Measurements from ENCODE around the gene NAV2.

NAV2 gene

DNA sequence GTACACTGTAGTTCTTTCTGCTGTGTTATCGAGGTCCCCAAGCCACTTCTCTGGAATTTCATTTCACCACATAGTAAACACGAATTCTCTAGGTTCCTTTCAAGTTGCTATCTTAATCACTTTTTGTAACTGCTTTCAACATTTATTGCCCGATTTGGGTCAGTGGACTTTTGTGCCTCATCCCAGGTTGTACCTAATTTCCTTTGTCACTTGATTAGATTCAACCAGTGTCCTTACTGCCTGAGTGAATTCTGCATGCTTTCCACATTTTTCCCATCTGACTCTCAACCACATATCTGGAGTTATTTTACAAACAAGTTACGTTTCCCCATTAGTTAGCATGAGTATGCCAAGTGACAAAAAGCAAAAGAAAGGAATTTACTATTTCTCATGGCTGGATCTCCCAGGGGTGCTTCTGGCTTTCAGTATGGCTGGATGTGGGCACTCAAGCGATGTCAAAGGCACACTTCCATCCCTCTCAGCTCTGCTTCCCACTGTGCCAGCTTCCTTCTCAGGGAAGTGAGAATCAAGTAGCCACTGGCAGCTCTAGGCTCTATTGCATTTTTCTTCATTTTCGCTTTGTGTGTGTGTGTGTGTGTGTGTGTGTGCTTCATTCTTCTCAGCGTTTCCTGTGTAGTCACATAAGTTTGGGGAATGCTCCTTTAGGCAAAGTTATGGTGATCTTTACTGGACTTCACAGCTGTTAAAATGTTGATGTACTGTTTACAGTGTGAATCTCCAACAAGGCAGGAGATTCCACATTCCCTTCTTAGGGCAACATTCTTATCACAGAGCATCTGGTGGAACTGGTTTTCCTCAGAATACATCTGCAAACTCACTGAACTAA, 318.7 kb downstream of the NAV2 start:
- DNase-seq (ENCODE audit: extremely low spot score): no peak
- CTCF ChIA-PET: interaction anchor here (1.1 to 1.4 kb wide), 2 partner anchors 10 to 17 kb away, joined by 3 to 6 read pairs; no protein-coding TSS in a partner anchor
- TF ChIP-seq, protein P1, sequence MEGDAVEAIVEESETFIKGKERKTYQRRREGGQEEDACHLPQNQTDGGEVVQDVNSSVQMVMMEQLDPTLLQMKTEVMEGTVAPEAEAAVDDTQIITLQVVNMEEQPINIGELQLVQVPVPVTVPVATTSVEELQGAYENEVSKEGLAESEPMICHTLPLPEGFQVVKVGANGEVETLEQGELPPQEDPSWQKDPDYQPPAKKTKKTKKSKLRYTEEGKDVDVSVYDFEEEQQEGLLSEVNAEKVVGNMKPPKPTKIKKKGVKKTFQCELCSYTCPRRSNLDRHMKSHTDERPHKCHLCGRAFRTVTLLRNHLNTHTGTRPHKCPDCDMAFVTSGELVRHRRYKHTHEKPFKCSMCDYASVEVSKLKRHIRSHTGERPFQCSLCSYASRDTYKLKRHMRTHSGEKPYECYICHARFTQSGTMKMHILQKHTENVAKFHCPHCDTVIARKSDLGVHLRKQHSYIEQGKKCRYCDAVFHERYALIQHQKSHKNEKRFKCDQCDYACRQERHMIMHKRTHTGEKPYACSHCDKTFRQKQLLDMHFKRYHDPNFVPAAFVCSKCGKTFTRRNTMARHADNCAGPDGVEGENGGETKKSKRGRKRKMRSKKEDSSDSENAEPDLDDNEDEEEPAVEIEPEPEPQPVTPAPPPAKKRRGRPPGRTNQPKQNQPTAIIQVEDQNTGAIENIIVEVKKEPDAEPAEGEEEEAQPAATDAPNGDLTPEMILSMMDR (IDR thresholded peaks at IDR 0.05; ENCODE audit: control extremely low read depth, extremely low read depth, low read depth, missing control alignments): no peak
- POLR2A ChIA-PET: no interaction called here

- no peak for DNase-seq (ENCODE audit: extremely low spot score)
- CTCF ChIA-PET: interaction anchor here (1.1 kb wide), 1 partner anchor 9 kb away, joined by 6 read pairs; no protein-coding TSS in a partner anchor
- TF ChIP-seq, protein P1 (IDR thresholded peaks at IDR 0.05; ENCODE audit: control extremely low read depth, extremely low read depth, low read depth, missing control alignments): no peak
- POLR2A ChIA-PET: no interaction called here
These were observed 319.5 kb downstream of the NAV2 start for GRCh38 chr11:20032127-20032526.

DNA sequence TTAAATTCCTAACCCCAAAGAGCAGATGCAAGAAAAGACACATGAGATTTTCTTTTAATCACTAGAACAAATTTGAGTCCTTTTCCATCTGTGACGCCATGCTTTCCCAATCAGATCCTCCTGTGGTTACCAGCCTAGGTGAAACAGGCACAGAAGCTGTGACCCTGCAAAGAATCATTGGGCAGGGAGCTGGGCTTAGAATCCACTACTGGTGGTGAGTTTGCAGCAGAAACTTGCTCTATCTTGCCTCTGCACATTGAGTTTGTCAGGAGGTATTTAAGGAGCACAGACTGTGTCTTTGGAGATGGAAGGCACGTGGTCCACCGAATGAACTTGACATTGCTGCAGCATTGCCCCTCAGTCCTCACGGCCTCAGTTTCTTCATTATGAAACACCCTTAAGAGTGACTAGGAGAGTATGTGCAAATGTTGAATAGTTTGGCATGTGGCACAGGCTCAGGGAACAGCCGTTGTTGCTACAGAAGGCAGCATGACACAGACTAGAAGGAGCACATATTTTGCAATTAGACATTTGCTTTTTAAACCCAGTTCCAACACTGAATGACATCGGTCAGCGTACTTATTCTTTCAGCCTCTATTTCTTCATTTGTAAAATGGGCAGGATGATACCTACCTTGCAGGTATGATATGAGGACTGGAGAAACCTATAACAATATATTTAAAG, 320.1 kb downstream of the NAV2 start:
- POLR2A ChIA-PET: no interaction called here
- DNase-seq (ENCODE audit: extremely low spot score): no peak
- CTCF ChIA-PET: no interaction called here
- TF ChIP-seq, protein P1 (IDR thresholded peaks at IDR 0.05; ENCODE audit: control extremely low read depth, extremely low read depth, low read depth, missing control alignments): no peak

- DNase-seq (ENCODE audit: extremely low spot score): no peak
- TF ChIP-seq, protein P1 (IDR thresholded peaks at IDR 0.05; ENCODE audit: control extremely low read depth, extremely low read depth, low read depth, missing control alignments): no peak
- CTCF ChIA-PET: no interaction called here
- POLR2A ChIA-PET: no interaction called here
These were observed 321.2 kb downstream of the NAV2 start for GRCh38 chr11:20033806-20034205.

DNA sequence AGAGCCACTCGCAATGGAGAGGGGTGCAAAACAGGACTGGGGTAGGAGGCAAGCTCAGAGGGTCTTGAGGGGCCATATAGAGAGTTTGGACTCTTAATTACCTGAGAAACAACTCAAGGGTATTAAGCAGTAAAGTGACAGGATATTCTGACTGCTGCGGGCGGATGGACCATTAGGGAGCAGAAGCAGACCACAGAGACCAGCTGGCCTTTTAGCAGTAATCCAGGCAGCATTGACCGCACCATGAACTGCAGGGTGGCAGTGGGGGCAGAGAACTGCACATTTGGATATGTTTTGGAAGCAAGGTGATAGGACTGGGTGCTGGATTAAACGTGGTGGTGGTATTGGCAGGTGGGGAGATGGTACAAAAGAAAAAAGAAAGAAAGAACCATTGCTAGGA, 322.3 kb downstream of the NAV2 start:
- TF ChIP-seq, protein P1 (IDR thresholded peaks at IDR 0.05; ENCODE audit: control extremely low read depth, extremely low read depth, low read depth, missing control alignments): no peak

GRCh38 chr11:20035375-20035700, 322.7 kb downstream of the NAV2 start:
- CTCF ChIA-PET: interaction anchor here (1.3 kb wide), 1 partner anchor 14 kb away, joined by 5 read pairs; no protein-coding TSS in a partner anchor

More for the DNA sequence above, 322.3 kb downstream of the NAV2 start:
- no peak for DNase-seq (ENCODE audit: extremely low spot score)
- CTCF ChIA-PET: interaction anchor here (1.3 kb wide), 1 partner anchor 14 kb away, joined by 5 read pairs; no protein-coding TSS in a partner anchor
- POLR2A ChIA-PET: no interaction called here

More at GRCh38 chr11:20035375-20035700, 322.7 kb downstream of the NAV2 start:
- POLR2A ChIA-PET: no interaction called here
- TF ChIP-seq, protein P1 (IDR thresholded peaks at IDR 0.05; ENCODE audit: control extremely low read depth, extremely low read depth, low read depth, missing control alignments): no peak
- DNase-seq (ENCODE audit: extremely low spot score): no peak

All from GM10248 (cell line).